ENCODE data around the gene STXBP3. TPM values are rescaled to one million over a fixed set of nuclear protein-coding genes. Genes with fewer than 3 reads are reported as not detected.

The STXBP3 gene
- total and polyA plus RNA-seq, 2 of the 8 experiments (the other 6 are each of a cell fraction or from before 2014, with no cell fraction given), result 6.0 to 38.5 TPM

DNA sequence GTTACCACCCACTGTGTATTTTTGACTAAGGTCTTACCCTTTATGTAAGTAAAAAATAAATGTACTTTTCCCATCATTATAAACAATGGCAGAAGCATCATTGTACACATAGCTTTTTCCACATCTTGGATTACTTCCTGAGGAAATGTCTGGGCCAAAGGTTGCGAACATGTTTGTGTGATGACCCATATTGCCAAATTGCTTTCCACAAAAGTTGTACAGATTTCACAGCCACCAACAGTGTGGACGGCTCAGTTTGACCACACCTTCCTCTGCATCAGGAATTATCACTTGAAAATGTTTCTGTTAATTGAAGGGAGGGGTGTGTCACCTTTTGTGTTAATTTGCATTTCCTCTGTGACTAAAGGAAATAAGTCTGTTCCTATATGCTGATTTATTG lies 84.8 kb downstream of the STXBP3 start:
- Histone ChIP-seq H3K23ac (ENCODE audit: insufficient read length) (no peak overlapping the region), H3K23me2 (ENCODE audit: low read depth, low read length) (no peaks in the 10 kb centered on the region), H4K8ac (ENCODE audit: extremely low read depth, insufficient read depth, low read length) (no peak overlapping the region), H2BK12ac (ENCODE audit: low read depth, low read length) (no peak overlapping the region), H3K9me3 (ENCODE audit: insufficient read depth in 2 of 2, low read depth in 1 of 2, low read length in 1 of 2) (no peaks in the 10 kb centered on the region), H3K79me1 (ENCODE audit: low read depth, low read length) (no peaks in the 10 kb centered on the region), H2AK5ac (ENCODE audit: low read depth, low read length) (no peak overlapping the region), H4K20me1 (replicated peaks in 1 of 2; ENCODE audit: control insufficient read depth in 1 of 2, insufficient read depth in 2 of 2, low read length in 2 of 2) (no peaks in the 10 kb centered on the region), H3K9ac (replicated peaks in 1 of 4; ENCODE audit: extremely low read depth in 1 of 4, low read depth in 3 of 4, low read length in 3 of 4) (no peak overlapping the region), H4K5ac (ENCODE audit: insufficient read length, low read depth, low read length) (no peak overlapping the region), H3K4me2 (ENCODE audit: insufficient read depth in 1 of 2, low read depth in 2 of 2, low read length in 2 of 2) (no peak overlapping the region), H3K27me3 (replicated peaks in 1 of 4; ENCODE audit: control insufficient read depth in 3 of 4, extremely low read depth in 1 of 4, insufficient read depth in 3 of 4, low read length in 3 of 4) (no peaks in the 10 kb centered on the region), H2AFZ (ENCODE audit: low read length) (no peak overlapping the region), H2BK15ac (ENCODE audit: low read length) (no peak overlapping the region), H2BK20ac (ENCODE audit: low read length) (no peak overlapping the region), H3K4me3 (ENCODE audit: extremely low read depth in 1 of 4, insufficient read depth in 2 of 4, low read depth in 3 of 4, low read length in 4 of 4) (no peak overlapping the region), H4K91ac (replicated peaks; ENCODE audit: insufficient read length, low read length) (no peak overlapping the region), H3K27ac (ENCODE audit: low read depth, low read length) (no peak overlapping the region), H3K18ac (ENCODE audit: extremely low read depth, low read length) (no peak overlapping the region), H3K56ac (replicated peaks; ENCODE audit: insufficient read length, low read depth, low read length) (no peak overlapping the region), H3K4me1 (replicated peaks in 1 of 4; ENCODE audit: control insufficient read depth in 3 of 4, insufficient read depth in 4 of 4, low read length in 3 of 4) (peaks cover 0 to 3% (median 2%) of the 10 kb centered on the region in 4 experiments; a peak in 3 of 7 replicates), H2BK5ac (ENCODE audit: low read depth, low read length) (no peak overlapping the region), H3K4ac (replicated peaks; ENCODE audit: insufficient read length, low read depth, low read length) (no peak overlapping the region), H3K36me3 (ENCODE audit: control insufficient read depth in 2 of 4, insufficient read depth in 4 of 4, low read length in 3 of 4) (no peaks in the 10 kb centered on the region), H3K79me2 (ENCODE audit: control insufficient read depth in 1 of 2, insufficient read depth in 2 of 2, low read length in 2 of 2) (no peaks in the 10 kb centered on the region), H2BK120ac (replicated peaks; ENCODE audit: low read depth, low read length) (no peak overlapping the region), H3K14ac (ENCODE audit: insufficient read length) (no peak overlapping the region)
- FAIRE-seq (no peak), DNase-seq (ENCODE audit: low read depth in 1 of 2, low spot score in 2 of 2) (no peak)
- TF ChIP-seq NRF1 (IDR thresholded peaks at IDR 0.05; ENCODE audit: low read depth, low read length), result no peak
- TF ChIP-seq POLR2AphosphoS5 (IDR thresholded peaks at IDR 0.05; ENCODE audit: low read depth, low read length), result no peak
- TF ChIP-seq CBX5 (IDR thresholded peaks at IDR 0.05; ENCODE audit: low read depth, low read length), result no peak
- no peak for TF ChIP-seq SIN3A (conservative IDR thresholded peaks at IDR 0.05 in 1 of 2, IDR thresholded peaks at IDR 0.05 in 1 of 2; ENCODE audit: low read depth in 1 of 2, low read length in 2 of 2)
- no peak for TF ChIP-seq POU5F1 (IDR thresholded peaks at IDR 0.05; ENCODE audit: low read depth, low read length)
- TF ChIP-seq GABPA (IDR thresholded peaks at IDR 0.05; ENCODE audit: borderline replicate concordance, insufficient read depth, low read length), result no peak
- TF ChIP-seq SRF (IDR thresholded peaks at IDR 0.05; ENCODE audit: low read depth, low read length), result no peak
- TF ChIP-seq RFX5 (IDR thresholded peaks at IDR 0.05; ENCODE audit: borderline replicate concordance, low read depth, low read length), result no peak
- TF ChIP-seq, protein P1, sequence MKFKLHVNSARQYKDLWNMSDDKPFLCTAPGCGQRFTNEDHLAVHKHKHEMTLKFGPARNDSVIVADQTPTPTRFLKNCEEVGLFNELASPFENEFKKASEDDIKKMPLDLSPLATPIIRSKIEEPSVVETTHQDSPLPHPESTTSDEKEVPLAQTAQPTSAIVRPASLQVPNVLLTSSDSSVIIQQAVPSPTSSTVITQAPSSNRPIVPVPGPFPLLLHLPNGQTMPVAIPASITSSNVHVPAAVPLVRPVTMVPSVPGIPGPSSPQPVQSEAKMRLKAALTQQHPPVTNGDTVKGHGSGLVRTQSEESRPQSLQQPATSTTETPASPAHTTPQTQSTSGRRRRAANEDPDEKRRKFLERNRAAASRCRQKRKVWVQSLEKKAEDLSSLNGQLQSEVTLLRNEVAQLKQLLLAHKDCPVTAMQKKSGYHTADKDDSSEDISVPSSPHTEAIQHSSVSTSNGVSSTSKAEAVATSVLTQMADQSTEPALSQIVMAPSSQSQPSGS (IDR thresholded peaks at IDR 0.05; ENCODE audit: low read length), result no peak
- no peak for TF ChIP-seq EZH2 (IDR thresholded peaks at IDR 0.05; ENCODE audit: low read depth, low read length, severe bottlenecking)
- TF ChIP-seq SAP30 (IDR thresholded peaks at IDR 0.05; ENCODE audit: insufficient read depth, insufficient replicate concordance, low read length), result no peak
- ChIA-PET POLR2A (ENCODE audit: partially characterized antibody) (interaction anchor here (0.8 kb wide), 1 partner anchor 139 kb away, joined by 3 read pairs; the partner anchor contains the start of gene PRPF38B), CTCF (ENCODE audit: partially characterized antibody) (interaction anchor here (0.6 to 12.5 kb wide), 7 partner anchors 13 to 281 kb away, joined by 3 to 160 read pairs (median 4); no protein-coding TSS in a partner anchor)
- WGBS, 2 experiments (ENCODE audit: extremely low coverage in 1 of 2, insufficient coverage in 1 of 2, insufficient read length in 1 of 2, insufficient replicate concordance in 2 of 2, low coverage in 1 of 2, low lambda C conversion rate in 2 of 2, missing lambda C conversion rate in 1 of 2), result 92% methylated on average over 2 of the region's 2 CpGs; no CpG with 5 or more reads in 1 of the 2 experiments
